HG03342 (cell line): ENCODE measurements around the gene PDZD8.

Experiments
- ATAC-seq: cut with Tn5 transposase; IDR thresholded peaks from one replicate; pipeline ENCODE4 v1.9.1; 2021; ENCODE audit warnings: mild to moderate bottlenecking, moderate library complexity; ENCODE audit not compliant: unreplicated experiment

Gene PDZD8

DNA sequence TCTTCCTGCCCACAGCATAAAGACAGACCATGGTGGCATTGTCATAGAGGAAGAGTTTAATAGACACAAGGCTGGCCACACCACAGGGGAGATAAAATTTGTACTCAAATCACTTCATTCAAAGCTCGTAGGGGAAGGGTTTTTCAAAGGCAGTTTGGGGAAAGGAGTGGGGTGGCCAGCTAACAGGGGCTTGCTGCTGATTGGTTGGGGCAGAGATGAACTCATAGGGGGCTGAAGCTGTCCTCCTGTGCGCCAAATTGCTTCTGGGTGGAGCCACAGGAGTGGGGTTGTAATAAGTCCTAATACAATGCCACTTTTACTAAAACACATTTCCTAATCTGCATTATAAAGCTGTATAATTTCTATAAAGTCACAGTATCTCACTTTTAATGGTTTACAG is 22.5 kb downstream of the PDZD8 start:
- ATAC-seq = no peak

DNA sequence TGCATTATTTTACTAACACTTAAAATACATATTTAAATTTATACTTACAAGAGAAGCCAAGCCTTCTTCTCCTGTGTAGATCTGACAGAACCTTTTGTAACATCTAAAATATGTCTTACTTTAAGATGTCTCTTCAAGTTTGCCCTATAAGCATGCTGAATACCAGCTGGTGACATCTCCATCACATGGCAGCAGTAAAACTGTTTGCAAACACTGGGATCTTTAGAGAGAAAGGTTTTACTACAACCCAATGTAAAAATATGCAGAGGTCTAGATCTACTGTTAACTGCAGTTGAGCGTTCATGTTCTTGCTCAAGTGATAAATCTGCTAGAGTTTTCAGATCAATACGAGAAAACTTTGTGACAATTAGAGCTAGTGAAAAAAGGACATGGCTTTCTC is 23.2 kb downstream of the PDZD8 start:
- ATAC-seq = no peak

- no peak for ATAC-seq
Measured at GRCh38 chr10:117351558-117351957, 23.7 kb downstream of the PDZD8 start.

GRCh38 chr10:117350909-117351308 is 24.3 kb downstream of the PDZD8 start:
- ATAC-seq = peak; percentile 81

DNA sequence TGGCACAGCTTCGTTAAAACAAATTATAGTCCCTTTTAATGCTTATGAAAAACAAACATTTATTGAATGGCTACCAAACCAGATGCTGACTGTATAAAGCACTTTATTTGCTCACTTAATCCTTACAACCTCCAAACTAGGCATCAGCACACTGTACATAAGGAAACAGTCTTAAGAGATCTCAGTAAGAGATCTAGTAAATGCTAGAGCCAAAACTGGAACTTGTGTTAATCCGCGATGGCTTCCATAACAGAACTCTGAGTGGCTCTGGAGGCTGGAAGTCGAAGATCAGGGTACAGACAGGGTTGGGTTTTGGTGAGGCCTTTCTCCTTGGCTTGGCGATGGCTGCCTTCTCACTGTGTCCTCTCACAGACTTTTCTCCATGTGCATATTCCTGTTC is 27.0 kb downstream of the PDZD8 start:
- no peak for ATAC-seq

GRCh38 chr10:117346574-117346973 is 28.7 kb downstream of the PDZD8 start:
- no peak for ATAC-seq

DNA sequence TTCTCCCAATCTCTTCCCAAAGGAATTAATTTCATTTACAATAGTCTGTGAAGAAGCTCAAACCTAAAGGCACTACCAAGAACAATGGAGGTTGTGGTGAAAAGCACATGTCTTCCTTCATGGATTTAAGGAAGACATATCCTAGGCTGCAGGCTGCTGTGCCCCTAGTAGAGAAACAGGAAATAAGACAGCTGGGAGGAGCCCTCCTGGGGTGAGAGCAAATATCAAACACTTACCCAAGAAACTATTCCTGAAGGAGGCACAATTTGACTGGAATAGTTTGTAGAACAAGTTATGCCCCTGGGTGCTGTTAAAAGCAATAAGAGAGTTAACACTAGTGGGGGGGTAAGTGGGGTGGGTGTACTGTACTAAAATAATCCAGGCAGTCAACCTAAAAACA is 30.1 kb downstream of the PDZD8 start:
- ATAC-seq = no peak

DNA sequence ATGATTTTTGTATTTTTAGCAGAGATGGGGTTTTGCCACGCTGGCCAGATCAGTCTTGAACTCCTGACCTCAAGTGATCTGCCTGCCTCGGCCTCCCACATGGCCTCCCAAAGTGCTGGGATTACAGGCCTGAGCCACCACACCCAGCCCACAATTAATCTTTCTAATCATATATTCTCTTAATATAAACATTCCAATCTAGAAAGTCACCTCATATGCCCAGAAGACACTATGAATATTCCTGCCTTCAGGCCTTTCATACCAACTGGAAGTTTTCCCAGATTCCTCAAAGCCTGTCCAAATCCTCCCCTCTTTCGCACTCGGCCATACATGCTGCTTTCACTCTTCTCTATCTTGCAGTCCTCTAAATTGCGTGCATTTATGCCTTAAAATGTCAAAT is 32.6 kb downstream of the PDZD8 start:
- ATAC-seq = peak; percentile 9

DNA sequence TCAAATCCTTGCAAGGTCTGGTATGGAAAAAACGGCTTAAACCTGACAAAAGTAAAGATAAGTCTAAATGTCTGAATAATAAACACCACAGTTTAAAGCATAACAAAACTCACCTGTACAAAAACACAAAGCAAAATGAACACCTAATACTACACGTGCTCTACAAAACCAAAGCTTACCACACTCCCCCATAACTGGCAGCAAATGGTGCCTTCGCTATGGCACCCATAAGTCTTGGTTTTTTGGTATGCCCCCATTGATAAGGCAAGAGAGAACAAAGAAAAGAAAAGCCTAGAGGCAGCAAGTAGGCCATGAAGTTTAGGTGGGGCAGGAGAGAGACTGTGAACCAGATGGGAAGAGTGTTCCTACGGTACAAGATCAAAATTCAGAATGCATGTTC is 34.2 kb downstream of the PDZD8 start:
- ATAC-seq = no peak

DNA sequence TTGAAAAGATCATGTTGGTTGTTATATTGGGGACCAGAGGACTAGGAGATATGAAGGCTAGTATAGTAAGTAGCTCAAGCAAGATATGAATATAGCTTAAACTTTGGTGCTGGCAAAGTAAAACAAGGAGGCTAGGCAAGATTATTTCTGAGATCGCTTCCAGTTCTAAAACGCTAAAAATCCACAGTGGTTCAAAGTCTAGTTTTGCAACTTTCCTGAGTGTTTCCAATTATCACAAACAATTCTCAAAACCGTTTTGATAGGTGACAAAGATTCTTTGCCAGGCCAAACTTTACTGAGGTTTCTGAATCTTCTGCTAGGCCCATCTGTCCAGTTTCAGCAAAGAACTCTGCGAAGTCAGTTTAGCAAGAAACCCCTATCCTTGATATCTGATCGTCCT is 35.3 kb downstream of the PDZD8 start:
- no peak for ATAC-seq

GRCh38 chr10:117339578-117339977 is 35.7 kb downstream of the PDZD8 start:
- ATAC-seq = no peak

DNA sequence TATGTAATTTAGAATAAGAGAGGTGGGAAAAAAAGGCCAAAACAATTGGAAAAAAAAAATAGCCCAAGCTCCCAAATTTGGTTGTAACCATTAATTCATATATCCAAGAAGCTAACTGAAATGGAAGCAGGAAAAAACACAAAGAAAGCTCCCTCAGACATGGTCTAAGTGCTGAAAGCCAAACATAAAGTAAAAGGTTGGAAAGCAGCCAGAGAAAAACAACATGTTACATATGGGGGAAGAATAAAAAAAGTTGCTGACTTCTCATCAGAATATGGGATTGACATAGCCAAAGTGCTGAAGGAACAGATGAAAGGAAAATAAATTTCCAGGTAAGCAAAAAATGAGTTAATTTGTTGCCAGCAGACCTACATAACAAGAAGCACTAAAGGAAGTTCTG is 40.3 kb downstream of the PDZD8 start:
- no peak for ATAC-seq

GRCh38 chr10:117334066-117334465 is 41.2 kb downstream of the PDZD8 start:
- no peak for ATAC-seq

DNA sequence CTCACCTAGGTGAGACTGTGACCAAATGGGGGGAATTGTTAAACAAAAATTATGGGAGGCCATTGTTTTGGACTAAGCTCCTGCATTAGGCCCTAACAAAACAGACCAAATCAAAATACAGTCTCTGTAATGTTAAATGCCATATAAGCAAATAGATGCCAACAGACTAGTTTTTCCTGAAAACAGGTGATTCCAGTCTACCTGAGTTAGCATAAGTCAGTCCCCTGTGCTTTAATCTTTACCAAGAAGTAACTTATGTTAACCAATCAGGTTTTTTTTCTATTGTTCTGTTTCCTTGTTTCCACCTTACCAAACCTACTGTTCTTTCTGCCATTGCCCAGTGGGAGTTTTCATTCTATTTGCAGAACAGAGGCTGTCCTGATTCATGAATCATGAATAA is 48.0 kb downstream of the PDZD8 start:
- ATAC-seq = no peak

GRCh38 chr10:117324367-117324766 is 50.9 kb downstream of the PDZD8 start:
- ATAC-seq = no peak

DNA sequence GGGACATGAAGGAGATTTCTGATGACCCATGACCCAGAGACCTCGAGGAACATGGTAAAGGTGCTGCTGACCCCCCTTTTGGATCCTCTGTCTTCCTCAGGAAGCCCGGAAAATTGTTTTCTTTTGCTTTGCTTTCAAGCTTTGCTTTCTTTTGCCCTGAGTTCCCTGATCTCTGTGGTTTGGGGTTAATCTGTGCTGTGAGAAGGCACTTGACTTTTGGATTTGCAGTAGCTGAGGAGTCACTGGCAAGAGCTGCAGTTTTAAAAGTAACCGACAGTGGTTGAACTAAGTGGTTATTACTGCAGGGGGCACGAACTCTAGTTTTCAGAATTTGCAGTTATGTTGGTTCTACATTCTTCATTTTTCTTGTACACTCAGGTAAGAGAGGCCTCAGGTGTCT is 53.0 kb downstream of the PDZD8 start:
- no peak for ATAC-seq

GRCh38 chr10:117320050-117320665 is 55.1 kb downstream of the PDZD8 start:
- ATAC-seq = peak; percentile 72

DNA sequence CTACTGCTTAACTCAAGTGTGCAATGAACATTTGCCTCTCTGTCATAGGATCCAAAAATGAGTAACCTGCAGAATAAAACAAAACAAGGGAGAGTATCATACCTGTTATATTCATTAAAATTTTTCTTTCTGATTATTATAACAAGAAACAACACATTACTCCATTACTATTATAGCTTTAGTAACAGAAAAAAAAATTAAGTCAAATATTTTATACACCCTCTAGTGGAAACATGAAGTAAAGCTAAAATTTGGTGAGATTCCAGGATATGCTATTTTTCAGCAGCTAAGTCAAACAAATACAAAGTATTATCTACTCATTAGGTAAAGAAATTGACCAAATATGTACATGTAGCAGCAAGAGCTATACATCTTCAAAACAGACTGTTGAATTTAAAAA is 56.3 kb downstream of the PDZD8 start:
- no peak for ATAC-seq

GRCh38 chr10:117316701-117317100 is 58.5 kb downstream of the PDZD8 start:
- ATAC-seq = no peak

- ATAC-seq = no peak
Measured at GRCh38 chr10:117313641-117314040, 61.6 kb downstream of the PDZD8 start.

- ATAC-seq = no peak
Measured at GRCh38 chr10:117312430-117312829, 62.8 kb downstream of the PDZD8 start.

- no peak for ATAC-seq
Measured at GRCh38 chr10:117311261-117311660, 64.0 kb downstream of the PDZD8 start.

DNA sequence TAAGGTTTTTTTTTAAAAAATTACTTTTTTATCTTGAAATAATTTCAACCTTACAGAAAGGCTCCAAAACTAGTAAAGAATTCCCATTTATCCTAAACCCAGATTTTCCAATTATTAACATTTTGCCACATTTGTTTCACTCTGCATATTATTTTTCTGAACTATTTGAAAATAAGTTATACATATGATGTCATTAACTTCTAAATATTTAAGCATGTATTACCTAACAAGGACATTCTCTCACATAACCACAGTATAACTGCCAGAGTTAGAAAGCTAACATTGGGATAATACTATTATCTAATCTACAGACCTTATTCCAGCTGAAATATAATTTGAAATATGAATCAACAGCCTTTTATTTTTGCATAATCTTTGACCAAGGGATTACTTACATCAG is 68.6 kb downstream of the PDZD8 start:
- ATAC-seq = no peak
